Lower leg skin (tissue), 3 donors: ENCODE results near the gene CGB1.

Source experiments
- CTCF ChIP-seq, 3 donors: fragments of 450-650 bp; IDR thresholded peaks; one replicate each; pipeline ENCODE4 v1.5.1; 2016; ENCODE audit warnings: antibody characterized with exemption in 3 of 3, mild to moderate bottlenecking in 3 of 3, moderate library complexity in 2 of 3
- POLR2A ChIP-seq, 2 donors: fragments of 450-650 bp; IDR thresholded peaks; one replicate each; pipeline ENCODE4 v1.6.1; 2016 to 2017; ENCODE audit warnings: antibody characterized with exemption in 2 of 2, mild to moderate bottlenecking in 1 of 2, moderate library complexity in 1 of 2

DNA sequence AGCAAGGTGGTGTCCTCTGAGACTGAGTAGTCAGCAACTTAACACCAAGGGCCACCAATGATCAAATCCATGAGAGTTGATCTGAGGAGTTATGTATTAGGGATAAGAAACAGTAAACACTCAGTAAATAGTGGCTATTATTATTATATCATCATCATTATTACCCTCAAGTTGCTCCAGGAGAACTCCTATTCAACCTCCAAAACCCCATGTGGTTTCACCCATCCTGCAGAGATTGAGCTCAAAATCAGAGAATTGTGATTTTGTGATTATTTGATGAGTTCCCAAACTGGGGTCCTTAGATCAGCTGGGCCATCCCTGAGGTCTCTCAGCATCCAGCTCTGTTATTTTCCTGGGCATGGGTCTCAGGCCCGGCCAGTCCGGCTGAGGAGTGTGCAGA lies 24.3 kb upstream of the CGB1 start:
- TF ChIP-seq CTCF (IDR thresholded peaks at IDR 0.05) (no peak), POLR2A (IDR thresholded peaks at IDR 0.05) (no peak)
